IMR-90 (cell line): ENCODE results near the gene TTBK2. TPM values are rescaled to one million over a fixed set of nuclear protein-coding genes. Genes with fewer than 3 reads are reported as not detected.

Source experiments
- ATAC-seq: fragments of 200-7000 bp; cut with Tn5 transposase; 2 replicates; pipeline ENCODE4 v1.9.1; 2020; ENCODE audit warnings: low read depth, mild to moderate bottlenecking, moderate library complexity
- BruUV-seq: library from RNA; stranded (reverse); fragments of 400-500 nt; replicated peaks from 2 replicates; lab custom pipeline; 2021; lab: Mats Ljungman, UMichigan
- CTCF ChIA-PET: fragments of 300-600 bp; formaldehyde crosslinking; extraction: SDS; loops from one replicate; lab custom pipeline; 2021; ENCODE audit warnings: antibody characterized with exemption; lab: Yijun Ruan, JAX
- POLR2A ChIA-PET: fragments of 300-600 bp; sonication (Branson Sonifier 250); formaldehyde crosslinking; loops from one replicate; lab custom pipeline; 2022; ENCODE audit warnings: antibody characterized with exemption; ENCODE audit not compliant: unreplicated experiment; lab: Charles Lee
- DNase-seq: peaks from one replicate; pipeline ENCODE4 v3.0.0; 2013
- H2AFZ ChIP-seq: replicated peaks from 2 replicates; pipeline ENCODE3; 2013; ENCODE audit warnings: low read length, mild to moderate bottlenecking; ENCODE audit not compliant: poor library complexity
- H2AK5ac ChIP-seq: 2 replicates; pipeline ENCODE4 v1.6.1; 2013; ENCODE audit warnings: low read depth, low read length, inconsistent platforms
- H2AK9ac ChIP-seq: replicated peaks from 2 replicates; pipeline ENCODE3; 2013; ENCODE audit warnings: mild to moderate bottlenecking, low read depth, low read length, moderate library complexity; ENCODE audit not compliant: poor library complexity
- H2BK120ac ChIP-seq: 2 replicates; pipeline ENCODE4 v1.6.1; 2013; ENCODE audit warnings: low read depth, low read length, inconsistent platforms
- H2BK15ac ChIP-seq: 3 replicates; pipeline ENCODE4 v1.6.1; 2013; ENCODE audit warnings: low read depth, low read length, inconsistent platforms
- H2BK20ac ChIP-seq: 2 replicates; pipeline ENCODE4 v1.6.1; 2013; ENCODE audit warnings: low read depth, mild to moderate bottlenecking, inconsistent platforms, low read length, moderate library complexity
- H2BK5ac ChIP-seq: 2 replicates; pipeline ENCODE4 v1.6.1; 2013; ENCODE audit warnings: mild to moderate bottlenecking, low read depth, low read length, inconsistent platforms; ENCODE audit not compliant: poor library complexity, severe bottlenecking
- H3K14ac ChIP-seq: replicated peaks from 2 replicates; pipeline ENCODE4 v1.6.1; 2013; ENCODE audit warnings: low read depth, low read length, inconsistent platforms
- H3K18ac ChIP-seq: 2 replicates; pipeline ENCODE4 v1.6.1; 2013; ENCODE audit warnings: low read depth, low read length, control low read depth
- H3K23ac ChIP-seq: 2 replicates; pipeline ENCODE4 v1.6.1; 2013; ENCODE audit warnings: low read depth, low read length, inconsistent platforms
- H3K27ac ChIP-seq: 2 replicates; pipeline ENCODE4 v1.5.1; 2013; ENCODE audit warnings: mild to moderate bottlenecking, control low read depth, low read length; ENCODE audit not compliant: insufficient read depth
- H3K27me3 ChIP-seq: 2 replicates; pipeline ENCODE4 v1.6.1; 2013; ENCODE audit warnings: low read length; ENCODE audit not compliant: control insufficient read depth, insufficient read depth
- H3K36me3 ChIP-seq: 2 replicates; pipeline ENCODE4 v1.6.1; 2013; ENCODE audit warnings: low read length, mixed read lengths; ENCODE audit not compliant: control insufficient read depth, insufficient read depth
- H3K4ac ChIP-seq: 2 replicates; pipeline ENCODE4 v1.6.1; 2013; ENCODE audit warnings: low read depth, low read length, inconsistent platforms
- H3K4me1 ChIP-seq: 2 replicates; pipeline ENCODE4 v1.6.1; 2013; ENCODE audit warnings: low read length, mixed read lengths; ENCODE audit not compliant: control insufficient read depth, insufficient read depth
- H3K4me2 ChIP-seq: 2 replicates; pipeline ENCODE4 v1.6.1; 2013; ENCODE audit warnings: low read depth, mild to moderate bottlenecking, control low read depth, low read length, moderate library complexity
- H3K4me3 ChIP-seq: 2 replicates; pipeline ENCODE4 v1.5.1; 2013; ENCODE audit warnings: low read depth, mild to moderate bottlenecking, control low read depth, low read length, moderate library complexity; ENCODE audit not compliant: insufficient read depth
- H3K56ac ChIP-seq: 2 replicates; pipeline ENCODE4 v1.6.1; 2013; ENCODE audit warnings: low read length, inconsistent platforms; ENCODE audit not compliant: insufficient read depth; ENCODE audit errors: extremely low read depth
- H3K79me1 ChIP-seq, 2 experiments: 2 replicates each; pipeline ENCODE4 v1.6.1; 2013; ENCODE audit warnings: low read length in 2 of 2, inconsistent platforms in 1 of 2, low read depth in 1 of 2
- H3K9ac ChIP-seq: 2 replicates; pipeline ENCODE4 v1.6.1; 2013; ENCODE audit warnings: low read depth, low read length, control low read depth
- H3K9me1 ChIP-seq: 2 replicates; pipeline ENCODE4 v1.6.1; 2013; ENCODE audit warnings: low read length, inconsistent platforms; ENCODE audit not compliant: insufficient read depth
- H3K9me3 ChIP-seq: 2 replicates; pipeline ENCODE4 v1.6.1; 2013; ENCODE audit warnings: low read length; ENCODE audit not compliant: control insufficient read depth, insufficient read depth
- H4K20me1 ChIP-seq: 2 replicates; pipeline ENCODE4 v1.6.1; 2013; ENCODE audit warnings: low read length, inconsistent platforms; ENCODE audit not compliant: insufficient read depth
- H4K5ac ChIP-seq: 2 replicates; pipeline ENCODE4 v1.6.1; 2013; ENCODE audit warnings: mild to moderate bottlenecking, low read depth, low read length, control low read depth
- H4K8ac ChIP-seq, 2 experiments: 2 replicates each; pipeline ENCODE4 v1.6.1; 2013; ENCODE audit warnings: low read depth in 2 of 2, low read length in 2 of 2, control low read depth in 1 of 2, inconsistent platforms in 1 of 2
- H4K91ac ChIP-seq: 2 replicates; pipeline ENCODE4 v1.6.1; 2013; ENCODE audit warnings: low read depth, low read length, inconsistent platforms; ENCODE audit not compliant: insufficient read depth
- BHLHE40 ChIP-seq: fragments of 150-350 bp; IDR thresholded peaks from 2 replicates; pipeline ENCODE4 v1.6.1; 2016; ENCODE audit warnings: mild to moderate bottlenecking, low read depth, low read length
- CEBPB ChIP-seq: IDR thresholded peaks from 2 replicates; pipeline ENCODE4 v1.6.1; 2012; ENCODE audit warnings: low read depth, low read length, improper control_type of control experiment
- CHD1 ChIP-seq: IDR thresholded peaks from 2 replicates; pipeline ENCODE4 v1.6.1; 2012; ENCODE audit warnings: low read depth, low read length, improper control_type of control experiment
- FOS ChIP-seq: fragments of 150-350 bp; IDR thresholded peaks from 2 replicates; pipeline ENCODE4 v1.6.1; 2016; ENCODE audit warnings: low read depth, low read length
- MAFK ChIP-seq: IDR thresholded peaks from 2 replicates; pipeline ENCODE4 v1.6.1; 2012; ENCODE audit warnings: low read depth, low read length, improper control_type of control experiment
- MAZ ChIP-seq: IDR thresholded peaks from 2 replicates; pipeline ENCODE4 v1.6.1; 2012; ENCODE audit warnings: low read depth, mild to moderate bottlenecking, low read length, improper control_type of control experiment, moderate library complexity, borderline replicate concordance
- MXI1 ChIP-seq: IDR thresholded peaks from 2 replicates; pipeline ENCODE4 v1.6.1; 2012; ENCODE audit warnings: low read depth, mild to moderate bottlenecking, low read length, moderate library complexity, borderline replicate concordance
- RCOR1 ChIP-seq: IDR thresholded peaks from 2 replicates; pipeline ENCODE4 v1.6.1; 2012; ENCODE audit warnings: mild to moderate bottlenecking, low read length, improper control_type of control experiment; ENCODE audit not compliant: insufficient replicate concordance
- RFX5 ChIP-seq: IDR thresholded peaks from 2 replicates; pipeline ENCODE4 v1.8.0; 2012; ENCODE audit warnings: low read depth, mild to moderate bottlenecking, low read length, moderate library complexity
- SMC3 ChIP-seq: fragments of 150-350 bp; IDR thresholded peaks from 2 replicates; pipeline ENCODE4 v1.6.1; 2016; ENCODE audit warnings: low read depth, mild to moderate bottlenecking, antibody characterized with exemption, low read length, moderate library complexity
- WGBS, 2 experiments: methylation state at CpG; one replicate each; pipeline versions ENCODE4 v1.1.5 to v1.1.7; 2013; ENCODE audit warnings: missing lambda C conversion rate in 2 of 2; ENCODE audit not compliant: insufficient read length in 1 of 2; ENCODE audit errors: extremely low coverage in 2 of 2; 5-methylcytosine and 5-hydroxymethylcytosine counted together
- dilution Hi-C: fragments of 300-500 bp; cut with HindIII; formaldehyde crosslinking; loops from one replicate; pipeline ENCODE4 v1.14.3; 2018; ENCODE audit warnings: low sequenced_read_pairs; ENCODE audit not compliant: unreplicated experiment
- in situ Hi-C: fragments of 300-500 bp; cut with MboI; formaldehyde crosslinking; loops from 3 replicates; pipeline ENCODE4 v1.14.3; 2019; ENCODE audit warnings: low sequenced_read_pairs, inconsistent platforms, mixed read lengths
- intact Hi-C: fragments of 100-400 bp; cut with micrococcal nuclease; formaldehyde crosslinking; loops from 2 replicates; pipeline ENCODE4 v1.10.0; 2022
- polyA plus RNA-seq, 3 experiments: library from polyadenylated mRNA; depleted of rRNA; stranded (reverse); fragments of >200 nt; gene quantifications; 2 replicates each; pipeline ENCODE4 v1.2.3, GENCODE V29; 2012; ENCODE audit warnings: low replicate concordance in 1 of 3
- total RNA-seq: library from RNA; depleted of rRNA; stranded (reverse); fragments of >200 nt; gene quantifications from 2 replicates; pipeline ENCODE4 v1.2.3, GENCODE V29; 2012
- TF ChIP-seq, protein P1 (sequence below): conservative IDR thresholded peaks from 2 replicates; pipeline ENCODE4 v1.5.1; 2012; ENCODE audit warnings: mild to moderate bottlenecking, low read depth, low read length, improper control_type of control experiment
- TF ChIP-seq, protein P2 (sequence below): fragments of 150-350 bp; IDR thresholded peaks from 2 replicates; pipeline ENCODE4 v1.6.1; 2016; ENCODE audit warnings: low read depth, mild to moderate bottlenecking, low read length, moderate library complexity, borderline replicate concordance

TTBK2 gene
- total and polyA plus RNA-seq, 2 of the 4 experiments (the other 2 are of a cell fraction): 2.4 to 3.2 TPM

DNA sequence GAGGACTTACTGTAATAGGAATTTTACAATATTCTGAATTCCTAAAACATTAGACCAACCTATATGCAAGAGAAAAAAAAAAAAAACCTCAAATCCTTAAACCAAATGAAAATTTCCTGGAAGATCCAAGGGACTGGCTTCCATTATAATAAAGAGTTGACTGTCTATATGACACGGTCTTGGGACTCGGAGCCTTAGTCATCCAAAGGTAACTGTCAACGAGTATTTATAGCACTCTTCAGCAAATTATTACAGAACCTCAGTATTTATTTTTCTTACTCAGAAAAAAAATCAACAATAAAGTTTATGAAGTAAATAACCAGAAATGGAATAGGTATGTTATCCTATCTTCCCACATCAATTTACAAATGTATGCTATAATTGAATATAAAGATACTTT lies 66.0 kb downstream of the TTBK2 start:
- BruUV-seq: no TSS peak
- H3K56ac ChIP-seq: no peak overlapping the region
- ChIA-PET POLR2A (no interaction called here), CTCF (no interaction called here)
- no peaks in the 10 kb centered on the region for H3K9me3 ChIP-seq
- intact Hi-C loops (no loop called here), dilution Hi-C loops (no loop called here), in situ Hi-C loops (no loop called here)
- no peak overlapping the region for H3K23ac ChIP-seq
- H4K8ac ChIP-seq: no peak overlapping the region
- no peak overlapping the region for H2BK5ac ChIP-seq
- H2AK5ac ChIP-seq: no peak overlapping the region
- H3K4me2 ChIP-seq: no peak overlapping the region
- H4K5ac ChIP-seq: no peak overlapping the region
- H3K4me3 ChIP-seq: no peak overlapping the region
- WGBS, 2 experiments: no CpG with 5 or more reads among the region's 3 CpGs
- no peak overlapping the region for H4K91ac ChIP-seq
- H3K9ac ChIP-seq: no peak overlapping the region
- H3K27me3 ChIP-seq: no peaks in the 10 kb centered on the region
- H3K27ac ChIP-seq: no peak overlapping the region
- TF ChIP-seq CEBPB: no peak
- TF ChIP-seq SMC3: no peak
- TF ChIP-seq CHD1: no peak
- TF ChIP-seq BHLHE40: no peak
- no peak for TF ChIP-seq FOS
- TF ChIP-seq MXI1: no peak
- no peak for TF ChIP-seq RFX5
- TF ChIP-seq, protein P1, sequence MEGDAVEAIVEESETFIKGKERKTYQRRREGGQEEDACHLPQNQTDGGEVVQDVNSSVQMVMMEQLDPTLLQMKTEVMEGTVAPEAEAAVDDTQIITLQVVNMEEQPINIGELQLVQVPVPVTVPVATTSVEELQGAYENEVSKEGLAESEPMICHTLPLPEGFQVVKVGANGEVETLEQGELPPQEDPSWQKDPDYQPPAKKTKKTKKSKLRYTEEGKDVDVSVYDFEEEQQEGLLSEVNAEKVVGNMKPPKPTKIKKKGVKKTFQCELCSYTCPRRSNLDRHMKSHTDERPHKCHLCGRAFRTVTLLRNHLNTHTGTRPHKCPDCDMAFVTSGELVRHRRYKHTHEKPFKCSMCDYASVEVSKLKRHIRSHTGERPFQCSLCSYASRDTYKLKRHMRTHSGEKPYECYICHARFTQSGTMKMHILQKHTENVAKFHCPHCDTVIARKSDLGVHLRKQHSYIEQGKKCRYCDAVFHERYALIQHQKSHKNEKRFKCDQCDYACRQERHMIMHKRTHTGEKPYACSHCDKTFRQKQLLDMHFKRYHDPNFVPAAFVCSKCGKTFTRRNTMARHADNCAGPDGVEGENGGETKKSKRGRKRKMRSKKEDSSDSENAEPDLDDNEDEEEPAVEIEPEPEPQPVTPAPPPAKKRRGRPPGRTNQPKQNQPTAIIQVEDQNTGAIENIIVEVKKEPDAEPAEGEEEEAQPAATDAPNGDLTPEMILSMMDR: no peak
- TF ChIP-seq MAZ: no peak
- TF ChIP-seq RCOR1: no peak
- TF ChIP-seq, protein P2, sequence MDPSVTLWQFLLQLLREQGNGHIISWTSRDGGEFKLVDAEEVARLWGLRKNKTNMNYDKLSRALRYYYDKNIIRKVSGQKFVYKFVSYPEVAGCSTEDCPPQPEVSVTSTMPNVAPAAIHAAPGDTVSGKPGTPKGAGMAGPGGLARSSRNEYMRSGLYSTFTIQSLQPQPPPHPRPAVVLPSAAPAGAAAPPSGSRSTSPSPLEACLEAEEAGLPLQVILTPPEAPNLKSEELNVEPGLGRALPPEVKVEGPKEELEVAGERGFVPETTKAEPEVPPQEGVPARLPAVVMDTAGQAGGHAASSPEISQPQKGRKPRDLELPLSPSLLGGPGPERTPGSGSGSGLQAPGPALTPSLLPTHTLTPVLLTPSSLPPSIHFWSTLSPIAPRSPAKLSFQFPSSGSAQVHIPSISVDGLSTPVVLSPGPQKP: no peak
- no peak for TF ChIP-seq MAFK
- H3K14ac ChIP-seq: no peak overlapping the region
- no peak overlapping the region for H3K18ac ChIP-seq
- H2BK20ac ChIP-seq: no peak overlapping the region
- H3K79me1 ChIP-seq: peaks cover 4 to 11% of the 10 kb centered on the region in 2 experiments; a peak in 2 of 4 replicates
- no peaks in the 10 kb centered on the region for H3K9me1 ChIP-seq
- H2BK120ac ChIP-seq: no peak overlapping the region
- ATAC-seq (0 out of 2 replicates have a peak, but pooled peaks have one; percentile 40), DNase-seq (peak; percentile 3)
- no peaks in the 10 kb centered on the region for H3K4me1 ChIP-seq
- no peaks in the 10 kb centered on the region for H4K20me1 ChIP-seq
- no peak overlapping the region for H2BK15ac ChIP-seq
- H2AK9ac ChIP-seq: no peak overlapping the region
- no peak overlapping the region for H3K4ac ChIP-seq
- no peak overlapping the region for H2AFZ ChIP-seq
- no peaks in the 10 kb centered on the region; the same call in 1 of the 2 replicates for H3K36me3 ChIP-seq
